ENCODE results near the gene EML3. TPM values are rescaled to one million over a fixed set of nuclear protein-coding genes. Genes with fewer than 3 reads are reported as not detected.
"Not testable (repeated sequence)": the region's sequence is repeated elsewhere in the genome, so short reads cannot be mapped to it uniquely, and the experiment has no call there.

EML3 gene
- total RNA-seq, 1 experiment from 2014 or later, result 46.8 TPM

GRCh38 chr11:62621567-62622470 lies 9.2 kb upstream of the EML3 start, which contains the start of gene B3GAT3:
Gene B3GAT3 (minus strand): TSS chr11:62621986. CDS start chr11:62621947, 39 bp downstream.
- peak; percentile 97 for DNase-seq (ENCODE audit: low read depth)

GRCh38 chr11:62621027-62621566 lies 8.5 kb upstream of the EML3 start:
- DNase-seq (ENCODE audit: low read depth), result no peak

GRCh38 chr11:62616957-62617356 lies 4.4 kb upstream of the EML3 start:
- not testable (repeated sequence) for DNase-seq (ENCODE audit: low read depth)

GRCh38 chr11:62615521-62615920 lies 2.9 kb upstream of the EML3 start:
- no peak for DNase-seq (ENCODE audit: low read depth)

GRCh38 chr11:62614275-62614674 lies 1.7 kb upstream of the EML3 start:
- no peak for DNase-seq (ENCODE audit: low read depth)

- no peak for DNase-seq (ENCODE audit: low read depth)
Measured at GRCh38 chr11:62613291-62613778, 760 bp upstream of the EML3 start.

GRCh38 chr11:62611705-62612365 lies 740 bp downstream of the EML3 start:
- peak; percentile 69 for DNase-seq (ENCODE audit: low read depth)

- DNase-seq (ENCODE audit: low read depth), result no peak
Measured at GRCh38 chr11:62610814-62611704, 1.5 kb downstream of the EML3 start.

- no peak for DNase-seq (ENCODE audit: low read depth)
Measured at GRCh38 chr11:62610403-62610802, 2.2 kb downstream of the EML3 start.

GRCh38 chr11:62608776-62609175 lies 3.8 kb downstream of the EML3 start:
- DNase-seq (ENCODE audit: low read depth), result no peak

- peak; percentile 93 for DNase-seq (ENCODE audit: low read depth)
Measured at GRCh38 chr11:62607714-62608113, 4.9 kb downstream of the EML3 start.

- DNase-seq (ENCODE audit: low read depth), result no peak
Measured at GRCh38 chr11:62605902-62606301, 6.7 kb downstream of the EML3 start.

- no peak for DNase-seq (ENCODE audit: low read depth)
Measured at GRCh38 chr11:62605467-62605866, 7.1 kb downstream of the EML3 start.

GRCh38 chr11:62604460-62605120 lies 8.0 kb downstream of the EML3 start:
- DNase-seq (ENCODE audit: low read depth), result no peak

- no peak for DNase-seq (ENCODE audit: low read depth)
Measured at GRCh38 chr11:62603776-62604299, 8.7 kb downstream of the EML3 start.

GRCh38 chr11:62603072-62603408 lies 9.5 kb downstream of the EML3 start:
- no peak for DNase-seq (ENCODE audit: low read depth)

GRCh38 chr11:62602141-62603071 lies 10.2 kb downstream of the EML3 start:
- no peak for DNase-seq (ENCODE audit: low read depth)

- DNase-seq (ENCODE audit: low read depth), result peak; percentile 96
Measured at GRCh38 chr11:62601372-62602140, 11.0 kb downstream of the EML3 start, which contains the start of gene MTA2. Gene MTA2 (minus strand): TSS chr11:62601865. CDS start chr11:62601450, 415 bp downstream.

- DNase-seq (ENCODE audit: low read depth), result no peak
Measured at GRCh38 chr11:62601122-62601371, 11.5 kb downstream of the EML3 start.
